Activated T-helper 1 cell treated with anti-CD3 and anti-CD28 coated beads, Interleukin-12 subunit alpha, Interleukin-12 subunit beta, Interleukin-2, Interleukin-4 antibody, amounts not matched to agents 30 ng/mL and 10 ng/mL and 1 ng/mL, durations not matched to agents 14 hours and 24 hours and 36 hours (primary cell): Measurements from ENCODE around the gene RELA. TPM values are rescaled to one million over a fixed set of nuclear protein-coding genes. Genes with fewer than 3 reads are reported as not detected.
"Not testable (repeated sequence)": the region's sequence is repeated elsewhere in the genome, so short reads cannot be mapped to it uniquely, and the experiment has no call there.

Source experiments
- DNase-seq: peaks from one replicate; pipeline ENCODE4 v3.0.0; 2021; ENCODE audit warnings: low spot score
- H3K27ac Mint-ChIP-seq: one replicate; pipeline ENCODE4 v1.8.0; 2021; ENCODE audit warnings: mild to moderate bottlenecking, mixed read lengths
- H3K27me3 Mint-ChIP-seq: one replicate; pipeline ENCODE4 v1.8.0; 2022; ENCODE audit warnings: mild to moderate bottlenecking, moderate library complexity, mixed read lengths; ENCODE audit not compliant: insufficient read depth
- H3K36me3 Mint-ChIP-seq: one replicate; pipeline ENCODE4 v1.8.0; 2021; ENCODE audit warnings: low read depth, mixed read lengths
- H3K4me1 Mint-ChIP-seq: one replicate; pipeline ENCODE4 v1.8.0; 2021; ENCODE audit warnings: low read depth, mixed read lengths
- H3K4me3 Mint-ChIP-seq: one replicate; pipeline ENCODE4 v1.8.0; 2021; ENCODE audit warnings: mild to moderate bottlenecking, moderate library complexity, mixed read lengths
- H3K9me3 Mint-ChIP-seq: one replicate; pipeline ENCODE4 v1.8.0; 2021; ENCODE audit warnings: mixed read lengths
- intact Hi-C: fragments of 100-400 bp; cut with micrococcal nuclease; formaldehyde crosslinking; loops from one replicate; pipeline ENCODE4 v1.15.1; 2024
- total RNA-seq: library from RNA; stranded (reverse); gene quantifications from 2 replicates; pipeline ENCODE4 v1.2.3, GENCODE V29; 2022

The RELA gene
- total RNA-seq, 1 donor from 2014 or later: 102 TPM

- H3K9me3 Mint-ChIP-seq, H3K27ac Mint-ChIP-seq, H3K27me3 Mint-ChIP-seq, DNase-seq, intact Hi-C loops: not testable (repeated sequence)
- H3K36me3 Mint-ChIP-seq: peaks cover 42% of the 10 kb centered on the region
- H3K4me3 Mint-ChIP-seq: peak overlapping the region; percentile 87
- H3K4me1 Mint-ChIP-seq: peaks cover 41% of the 10 kb centered on the region
Measured at GRCh38 chr11:65660908-65661307, 1.8 kb downstream of the RELA start.

- Mint-ChIP-seq H3K9me3 (no peaks in the 10 kb centered on the region), H3K27ac (no peak overlapping the region), H3K4me3 (peak overlapping the region; percentile 66), H3K36me3 (peaks cover 47% of the 10 kb centered on the region), H3K27me3 (no peaks in the 10 kb centered on the region), H3K4me1 (peaks cover 43% of the 10 kb centered on the region)
- DNase-seq: no peak
- intact Hi-C loops: no loop called here
Measured at GRCh38 chr11:65660038-65660437, 2.7 kb downstream of the RELA start.

GRCh38 chr11:65658174-65659021, 4.3 kb downstream of the RELA start:
- Mint-ChIP-seq H3K9me3 (no peaks in the 10 kb centered on the region), H3K27ac (no peak overlapping the region), H3K27me3 (no peaks in the 10 kb centered on the region), H3K4me3 (no peak overlapping the region), H3K4me1 (peaks cover 47% of the 10 kb centered on the region), H3K36me3 (peaks cover 55% of the 10 kb centered on the region)
- no peak for DNase-seq
- intact Hi-C loops: no loop called here

GRCh38 chr11:65657426-65657825, 5.3 kb downstream of the RELA start:
- no peak for DNase-seq
- Mint-ChIP-seq H3K27ac (no peak overlapping the region), H3K4me1 (peaks cover 55% of the 10 kb centered on the region), H3K27me3 (peaks cover 3% of the 10 kb centered on the region), H3K36me3 (peaks cover 61% of the 10 kb centered on the region), H3K9me3 (no peaks in the 10 kb centered on the region), H3K4me3 (no peak overlapping the region)
- intact Hi-C loops: no loop called here

- H3K36me3 Mint-ChIP-seq: peaks cover 60% of the 10 kb centered on the region
- H3K4me1 Mint-ChIP-seq: peaks cover 58% of the 10 kb centered on the region
- peaks cover 3% of the 10 kb centered on the region for H3K27me3 Mint-ChIP-seq
- intact Hi-C loops: no loop called here
- H3K27ac Mint-ChIP-seq: peak overlapping the region; percentile 26
- H3K9me3 Mint-ChIP-seq: no peaks in the 10 kb centered on the region
- DNase-seq: no peak
- H3K4me3 Mint-ChIP-seq: no peak overlapping the region
Measured at GRCh38 chr11:65655570-65656332, 7.0 kb downstream of the RELA start.

- Mint-ChIP-seq H3K36me3 (peaks cover 51% of the 10 kb centered on the region), H3K9me3 (no peaks in the 10 kb centered on the region), H3K4me3 (no peak overlapping the region), H3K27me3 (peaks cover 3% of the 10 kb centered on the region), H3K4me1 (peaks cover 49% of the 10 kb centered on the region), H3K27ac (peak overlapping the region; percentile 38)
- DNase-seq: no peak
- intact Hi-C loops: no loop called here
Measured at GRCh38 chr11:65654375-65655349, 8.1 kb downstream of the RELA start.

GRCh38 chr11:65653229-65654225, 9.2 kb downstream of the RELA start:
- DNase-seq: no peak
- Mint-ChIP-seq H3K9me3 (no peaks in the 10 kb centered on the region), H3K27me3 (peaks cover 3% of the 10 kb centered on the region), H3K4me3 (peak overlapping the region; percentile 88), H3K4me1 (peaks cover 42% of the 10 kb centered on the region), H3K36me3 (peaks cover 43% of the 10 kb centered on the region), H3K27ac (peak overlapping the region; percentile 97)
- intact Hi-C loops: loop anchor here (1.0 kb wide), 1 partner anchor 9 kb away; the partner anchor contains the start of gene RELA

GRCh38 chr11:65652511-65653228, 10.0 kb downstream of the RELA start:
- H3K4me1 Mint-ChIP-seq: peaks cover 42% of the 10 kb centered on the region
- H3K27me3 Mint-ChIP-seq: peaks cover 3% of the 10 kb centered on the region
- H3K27ac Mint-ChIP-seq: peak overlapping the region; percentile 97
- peak overlapping the region; percentile 88 for H3K4me3 Mint-ChIP-seq
- H3K36me3 Mint-ChIP-seq: peaks cover 43% of the 10 kb centered on the region
- DNase-seq: peak; percentile 95
- H3K9me3 Mint-ChIP-seq: no peaks in the 10 kb centered on the region
- intact Hi-C loops: loop anchor here (1.0 kb wide), 5 partner anchors 10 to 237 kb away; partner anchors contain the start of genes PCNX3, RELA, SIPA1 and ZNRD2

- peaks cover 36% of the 10 kb centered on the region for H3K4me1 Mint-ChIP-seq
- H3K36me3 Mint-ChIP-seq: peaks cover 35% of the 10 kb centered on the region
- peak overlapping the region; percentile 71 for H3K27ac Mint-ChIP-seq
- H3K27me3 Mint-ChIP-seq: peaks cover 3% of the 10 kb centered on the region
- no peak for DNase-seq
- peak overlapping the region; percentile 38 for H3K4me3 Mint-ChIP-seq
- H3K9me3 Mint-ChIP-seq: no peaks in the 10 kb centered on the region
- intact Hi-C loops: loop anchor here (1.0 kb wide), 4 partner anchors 14 to 237 kb away; partner anchors contain the start of genes PCNX3, SIPA1 and ZNRD2
Measured at GRCh38 chr11:65651589-65652510, 10.9 kb downstream of the RELA start.

GRCh38 chr11:65651339-65651588, 11.5 kb downstream of the RELA start:
- peak overlapping the region; percentile 71 for H3K27ac Mint-ChIP-seq
- H3K9me3 Mint-ChIP-seq: no peaks in the 10 kb centered on the region
- intact Hi-C loops: no loop called here
- peaks cover 32% of the 10 kb centered on the region for H3K36me3 Mint-ChIP-seq
- H3K4me1 Mint-ChIP-seq: peaks cover 33% of the 10 kb centered on the region
- peak overlapping the region; percentile 38 for H3K4me3 Mint-ChIP-seq
- peaks cover 3% of the 10 kb centered on the region for H3K27me3 Mint-ChIP-seq
- DNase-seq: no peak
